GM19463 (cell line): ENCODE measurements around the gene FCMR.

Experiments
- ATAC-seq: cut with Tn5 transposase; IDR thresholded peaks from one replicate; pipeline ENCODE4 v1.9.1; 2021; ENCODE audit warnings: mild to moderate bottlenecking, moderate library complexity; ENCODE audit not compliant: unreplicated experiment

Gene FCMR, protein sequence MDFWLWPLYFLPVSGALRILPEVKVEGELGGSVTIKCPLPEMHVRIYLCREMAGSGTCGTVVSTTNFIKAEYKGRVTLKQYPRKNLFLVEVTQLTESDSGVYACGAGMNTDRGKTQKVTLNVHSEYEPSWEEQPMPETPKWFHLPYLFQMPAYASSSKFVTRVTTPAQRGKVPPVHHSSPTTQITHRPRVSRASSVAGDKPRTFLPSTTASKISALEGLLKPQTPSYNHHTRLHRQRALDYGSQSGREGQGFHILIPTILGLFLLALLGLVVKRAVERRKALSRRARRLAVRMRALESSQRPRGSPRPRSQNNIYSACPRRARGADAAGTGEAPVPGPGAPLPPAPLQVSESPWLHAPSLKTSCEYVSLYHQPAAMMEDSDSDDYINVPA

GRCh38 chr1:206921772-206922265 lies at the start of gene FCMR:
Gene FCMR, minus strand, starts transcription at chr1:206921941. Its CDS starts 87 bp downstream, at chr1:206921854.
- ATAC-seq, result peak; percentile 14

DNA sequence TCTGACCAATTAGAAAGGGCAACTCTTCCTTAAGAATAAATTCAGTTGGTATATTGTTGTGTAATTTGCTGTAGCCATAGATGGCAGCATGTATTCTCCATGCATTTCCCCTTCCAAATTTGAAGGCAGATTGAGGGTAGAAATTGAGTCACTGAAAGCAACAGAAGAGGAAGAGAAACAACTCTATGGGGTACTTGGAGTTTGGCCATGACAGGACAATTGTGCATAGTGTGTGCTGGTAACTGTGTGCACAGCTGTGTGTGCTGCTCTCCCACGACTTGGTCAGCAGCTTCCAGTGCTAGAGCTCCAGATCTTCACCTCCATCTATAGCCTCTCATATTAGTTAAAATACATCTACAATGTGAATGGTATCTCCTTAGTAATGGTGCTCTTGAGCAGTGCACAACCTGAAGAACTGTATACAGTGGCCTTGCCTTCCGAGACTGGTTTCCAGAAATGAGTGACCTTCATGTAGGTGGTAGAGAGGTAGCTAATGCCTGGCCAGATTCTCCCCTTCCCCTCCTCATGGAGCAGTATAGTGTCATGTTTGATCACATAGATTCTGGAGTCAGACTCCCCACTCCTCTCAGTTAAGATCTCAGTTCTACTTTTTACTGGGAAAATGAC lies 49.4 kb upstream of the FCMR start:
- ATAC-seq, result peak; percentile 57

- no peak for ATAC-seq
Measured at GRCh38 chr1:206970446-206970845, 48.7 kb upstream of the FCMR start, which contains the start of gene FCAMR. Gene FCAMR, minus strand, starts transcription at chr1:206970460. Its CDS starts 335 bp downstream, at chr1:206970125.

DNA sequence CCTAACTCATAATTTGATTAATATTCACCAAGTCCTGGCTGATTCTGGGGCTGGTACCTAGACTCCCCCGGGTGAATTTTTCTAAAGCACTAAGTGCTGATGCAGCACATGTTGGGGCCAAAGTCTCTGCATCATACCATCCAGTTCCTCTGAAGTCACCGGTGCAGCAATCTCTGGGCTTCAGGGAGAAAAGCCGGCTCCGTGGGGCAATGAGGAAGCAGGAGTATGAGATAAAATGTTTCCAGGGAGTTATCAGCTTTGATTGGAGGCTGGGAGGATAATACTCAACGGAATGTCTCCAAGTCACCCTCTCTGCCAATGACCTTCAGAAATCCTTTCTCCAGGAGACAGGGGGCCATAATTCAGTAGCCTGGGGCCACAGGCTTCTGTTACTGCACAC lies 47.3 kb upstream of the FCMR start:
- ATAC-seq, result no peak

DNA sequence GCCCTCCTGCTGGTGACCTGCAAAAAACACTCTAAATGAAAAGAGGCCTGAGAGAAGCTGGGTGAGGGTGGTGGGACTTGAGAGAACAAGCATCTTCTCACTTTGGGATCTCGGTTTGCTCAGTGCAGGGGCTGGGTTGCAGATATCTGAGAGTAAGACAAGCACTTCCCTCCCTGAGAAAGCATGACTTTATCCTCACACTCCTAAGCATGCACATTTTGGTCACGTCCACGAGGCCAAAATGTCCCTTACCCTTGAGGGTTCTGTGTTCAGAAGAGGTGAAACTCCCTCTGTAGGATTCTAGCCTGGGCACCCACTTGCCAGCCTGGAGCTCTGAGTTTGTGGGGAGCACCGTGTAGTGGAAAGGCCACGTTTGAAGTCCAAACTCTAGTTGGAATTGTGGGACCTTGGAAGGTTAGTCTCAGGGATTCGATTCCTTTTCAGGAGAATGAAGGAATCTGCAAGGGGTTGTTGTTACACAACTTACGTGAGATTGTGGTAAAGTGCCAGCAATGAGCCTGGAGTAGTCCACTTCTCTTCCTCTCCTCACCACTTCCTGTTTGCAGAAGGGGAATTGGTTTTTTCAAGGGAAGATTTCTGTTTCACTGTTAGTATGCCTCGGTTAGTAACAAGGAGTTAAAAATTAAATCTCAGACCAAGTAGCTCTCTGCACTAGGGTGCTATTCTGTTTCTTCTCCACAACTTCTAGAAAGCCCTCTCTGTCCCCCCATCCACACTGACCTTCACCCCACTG lies 45.5 kb upstream of the FCMR start:
- ATAC-seq, result peak; percentile 49

DNA sequence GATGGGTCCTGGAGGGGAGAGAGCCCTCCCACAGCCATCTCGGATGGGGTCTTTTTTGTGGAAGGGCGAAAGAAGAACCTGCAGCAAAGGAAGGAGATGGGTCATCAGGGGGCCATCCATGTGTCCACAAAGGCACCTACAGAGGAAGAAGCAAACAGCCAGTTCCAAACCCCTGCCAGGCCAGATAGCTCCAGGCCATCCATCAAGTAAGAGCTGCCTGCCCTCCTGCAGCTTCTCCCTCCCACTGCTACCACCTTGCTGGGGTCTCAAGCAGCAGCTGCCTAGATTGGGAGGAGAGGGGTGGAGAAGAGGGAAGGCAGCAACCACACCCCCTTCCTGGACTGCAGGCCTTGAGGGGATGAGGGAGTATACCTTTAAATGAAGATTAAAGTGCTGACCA lies 44.0 kb upstream of the FCMR start:
- ATAC-seq, result no peak

GRCh38 chr1:206963740-206964139 lies 42.0 kb upstream of the FCMR start:
- ATAC-seq, result no peak

DNA sequence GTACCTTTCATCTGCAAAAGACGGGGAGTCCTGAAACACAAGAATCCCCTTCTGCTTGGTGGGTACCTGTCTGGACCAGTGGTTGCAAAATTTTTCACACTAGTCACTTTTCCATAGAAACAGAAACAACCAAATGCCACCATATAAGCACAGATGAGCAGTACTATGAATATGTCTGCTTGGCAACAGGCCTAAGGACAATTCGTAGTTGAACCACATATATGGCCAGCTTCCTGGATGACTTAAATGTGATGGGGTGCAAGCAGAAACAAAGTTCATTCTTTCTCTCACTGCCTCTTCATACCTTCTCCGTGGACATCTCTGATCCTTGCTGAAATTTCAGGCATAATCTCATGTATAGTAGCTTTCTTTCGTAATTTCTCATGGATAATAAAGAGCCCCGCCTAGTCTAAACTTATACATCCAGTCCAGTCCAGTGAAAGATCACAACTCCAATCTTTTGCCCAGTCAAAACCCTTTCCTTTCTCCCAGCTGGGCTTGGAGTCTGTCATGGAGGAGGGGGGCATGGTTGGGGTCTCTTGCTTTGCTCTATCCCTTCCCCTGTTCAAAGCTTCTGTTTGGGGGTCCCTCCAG lies 41.5 kb upstream of the FCMR start:
- no peak for ATAC-seq

DNA sequence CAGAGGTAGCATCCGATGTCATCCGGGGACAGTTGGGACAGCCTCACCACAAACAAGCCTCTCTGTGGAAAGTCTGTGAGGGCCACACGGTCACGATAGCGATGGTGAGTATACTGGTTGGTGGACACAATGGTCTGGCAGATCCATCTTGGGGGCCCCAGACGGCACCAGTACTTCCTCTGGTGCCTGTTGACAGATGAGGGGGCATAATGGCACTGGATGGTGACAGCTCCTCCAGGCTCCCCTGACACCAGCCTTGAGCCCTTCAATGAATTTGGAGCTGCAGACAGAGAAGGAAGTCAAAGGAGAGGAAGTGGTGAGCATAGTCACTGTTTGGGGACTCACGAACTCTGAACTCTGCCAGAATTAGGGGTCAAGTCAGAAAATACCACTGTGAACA lies 40.5 kb upstream of the FCMR start:
- ATAC-seq, result no peak

GRCh38 chr1:206961668-206962067 lies 39.9 kb upstream of the FCMR start:
- no peak for ATAC-seq

DNA sequence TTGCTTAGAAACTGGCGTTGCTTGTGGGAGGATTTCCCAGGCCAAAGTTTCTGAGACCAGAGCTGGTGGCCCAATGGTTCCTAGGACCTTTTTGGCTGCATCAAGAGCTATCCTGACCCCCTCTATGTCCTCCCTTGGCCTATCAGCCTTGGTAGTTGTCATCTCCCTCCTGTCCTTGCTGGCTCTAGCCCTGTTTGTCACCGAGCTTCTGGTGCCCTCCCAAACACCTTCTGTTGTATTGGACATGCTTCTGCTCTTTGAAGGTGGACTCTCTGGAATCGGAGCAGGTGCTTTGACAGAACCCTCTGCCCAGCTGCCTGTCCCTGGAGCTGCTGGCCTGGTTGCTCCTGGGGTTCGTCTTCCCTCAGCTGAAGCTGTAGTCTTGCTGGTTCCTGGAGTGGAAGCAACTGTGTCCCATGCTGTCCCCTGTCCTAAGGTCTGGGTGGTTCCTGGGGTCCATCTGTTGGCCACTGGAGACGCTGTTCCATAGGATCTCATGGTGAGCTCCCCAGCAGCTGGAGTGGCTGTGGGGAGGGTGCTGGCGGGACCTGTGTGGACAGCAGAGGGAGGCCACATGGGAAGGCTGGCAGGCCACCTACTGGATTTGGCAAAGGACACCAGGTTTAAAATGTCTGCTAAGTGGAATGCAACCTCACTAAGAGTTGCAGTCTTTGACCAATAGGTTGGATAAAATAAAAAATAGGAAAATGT lies 39.1 kb upstream of the FCMR start:
- ATAC-seq, result no peak

GRCh38 chr1:206958144-206958543 lies 36.4 kb upstream of the FCMR start:
- no peak for ATAC-seq

DNA sequence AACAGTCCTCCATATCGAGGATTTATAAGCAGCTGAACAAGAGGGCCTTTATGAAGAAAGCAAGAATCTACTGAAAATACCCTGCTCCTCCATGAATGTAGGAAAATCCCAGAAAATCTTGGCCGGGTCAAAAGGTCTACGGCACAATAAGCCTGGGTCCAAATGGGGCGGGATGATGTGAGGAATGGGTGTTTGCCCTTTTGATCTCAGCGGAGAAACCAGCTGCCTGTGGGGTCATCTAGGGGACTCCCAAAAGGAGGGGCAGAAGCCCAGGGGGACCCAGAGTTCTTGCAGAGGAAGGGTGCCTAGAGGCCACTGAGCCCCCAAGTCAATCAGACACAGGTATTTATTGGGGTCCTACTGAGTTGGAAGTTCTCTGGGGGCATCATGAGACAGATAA lies 35.9 kb upstream of the FCMR start:
- no peak for ATAC-seq

- ATAC-seq, result peak; percentile 49
Measured at GRCh38 chr1:206955476-206956451, 34.0 kb upstream of the FCMR start.

DNA sequence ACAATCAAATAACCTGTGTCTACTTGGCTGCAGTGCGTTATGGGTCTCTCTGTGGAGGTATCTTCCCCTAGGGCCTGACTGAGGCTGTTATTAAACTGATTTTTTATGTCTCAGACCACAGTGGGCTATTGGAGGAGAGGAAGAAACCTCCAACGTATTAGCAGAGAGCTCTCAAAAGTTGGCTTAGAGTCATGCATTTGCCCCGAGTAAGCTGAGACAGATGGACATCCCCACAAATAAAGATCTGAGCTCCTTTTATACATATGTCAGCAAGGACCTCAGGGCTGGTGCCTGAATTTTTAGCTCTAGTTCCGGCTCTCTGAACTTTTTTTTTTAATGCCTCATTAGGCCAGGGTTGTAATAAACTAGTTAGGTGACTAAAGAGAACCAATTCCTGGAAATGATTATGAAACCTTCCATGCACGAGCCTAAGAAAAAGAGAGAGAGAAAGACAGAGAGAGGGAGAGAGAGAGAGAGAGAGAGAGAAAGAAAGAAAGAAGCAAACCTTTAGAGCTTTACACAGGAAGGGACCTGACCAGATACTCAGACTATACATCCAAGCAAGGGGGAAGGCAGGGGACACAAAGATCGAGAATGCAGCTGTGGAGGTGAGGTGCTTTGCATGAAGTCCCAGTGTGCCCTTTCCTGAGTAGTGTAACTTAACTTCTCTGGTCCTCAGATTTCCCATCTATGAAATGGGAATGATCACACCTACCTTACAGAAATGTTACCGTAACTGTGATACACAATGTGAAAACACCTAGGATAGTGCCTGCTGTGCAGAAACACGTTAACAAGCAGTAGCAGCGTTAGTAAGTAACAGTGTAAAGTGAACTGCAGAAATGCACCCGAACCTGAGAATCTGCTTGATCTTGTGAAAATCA lies 33.0 kb upstream of the FCMR start:
- ATAC-seq, result no peak

GRCh38 chr1:206953626-206954025 lies 31.9 kb upstream of the FCMR start:
- ATAC-seq, result no peak

- no peak for ATAC-seq
Measured at GRCh38 chr1:206953126-206953525, 31.4 kb upstream of the FCMR start.

- no peak for ATAC-seq
Measured at GRCh38 chr1:206952171-206952570, 30.4 kb upstream of the FCMR start.
